GM13977 (cell line): ENCODE data around the gene RAC2.

ENCODE experiments used
- DNase-seq: peaks from one replicate; pipeline ENCODE4 v3.0.0; 2012; ENCODE audit warnings: low spot score
- CTCF ChIP-seq: IDR thresholded peaks from 2 replicates; pipeline ENCODE4 v1.5.1; 2012; ENCODE audit warnings: mild to moderate bottlenecking, control low read depth; ENCODE audit not compliant: insufficient read depth; ENCODE audit errors: extremely low read depth, missing control alignments
- in situ Hi-C: fragments of 300-500 bp; cut with MboI; formaldehyde crosslinking; loops from one replicate; pipeline ENCODE4 v1.12.0; 2022; ENCODE audit warnings: low sequenced_read_pairs, low pct_unique_long_range_greater_than_20kb, mixed read lengths, inconsistent platforms; ENCODE audit not compliant: unreplicated experiment

Gene RAC2

GRCh38 chr22:37199103-37199759 is 44.8 kb downstream of the RAC2 start:
- peak; percentile 91 for TF ChIP-seq CTCF
- in situ Hi-C loops: no loop called here
- peak; percentile 100 for DNase-seq

DNA sequence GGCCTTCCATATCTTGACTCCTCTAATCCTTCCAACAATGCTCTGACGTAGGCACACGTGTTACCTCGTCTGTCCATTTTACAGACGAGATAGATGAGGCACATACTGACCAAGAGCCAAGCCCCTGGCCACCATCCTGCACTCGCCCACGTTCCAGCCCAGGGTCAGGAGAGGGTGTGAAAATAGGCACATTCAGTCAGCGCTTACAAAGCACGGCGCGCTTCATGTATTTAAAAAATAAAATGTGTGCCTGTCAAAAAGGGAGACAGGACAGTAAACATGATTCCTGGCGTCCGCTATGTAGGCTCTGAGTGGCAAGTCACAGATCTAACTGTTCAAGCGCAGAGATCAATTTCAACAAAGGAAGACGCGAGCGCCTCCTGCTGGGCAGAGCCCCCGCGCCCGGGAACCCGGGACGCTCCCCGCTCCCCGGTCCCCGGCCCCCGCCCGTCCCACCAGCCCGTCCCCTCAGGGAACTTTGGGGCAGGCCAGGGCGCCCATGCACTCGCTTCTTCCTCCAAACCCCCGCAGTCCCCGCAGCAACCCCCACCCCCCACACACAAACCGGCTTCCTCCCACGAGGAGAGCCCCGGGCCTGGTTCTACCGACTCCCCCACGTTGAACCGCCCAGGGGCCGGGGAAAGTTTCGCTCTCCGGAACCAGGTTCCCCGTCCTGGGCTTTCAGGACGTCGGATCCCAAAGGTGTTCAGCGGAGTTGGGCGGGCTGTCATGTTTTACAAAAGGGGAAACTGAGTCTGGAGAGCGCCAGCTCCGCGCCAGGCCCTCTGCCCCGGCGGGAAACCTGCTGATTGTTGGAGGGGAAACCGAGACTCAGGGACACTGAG is 45.6 kb downstream of the RAC2 start:
- TF ChIP-seq CTCF: peak; percentile 74
- peak; percentile 91 for DNase-seq

GRCh38 chr22:37197451-37198257 is 46.4 kb downstream of the RAC2 start:
- TF ChIP-seq CTCF: no peak
- DNase-seq: no peak
- in situ Hi-C loops: no loop called here

More for the DNA sequence above, 45.6 kb downstream of the RAC2 start:
- in situ Hi-C loops: no loop called here

GRCh38 chr22:37196539-37197450 is 47.3 kb downstream of the RAC2 start:
- no peak for DNase-seq
- in situ Hi-C loops: no loop called here
- TF ChIP-seq CTCF: no peak

DNA sequence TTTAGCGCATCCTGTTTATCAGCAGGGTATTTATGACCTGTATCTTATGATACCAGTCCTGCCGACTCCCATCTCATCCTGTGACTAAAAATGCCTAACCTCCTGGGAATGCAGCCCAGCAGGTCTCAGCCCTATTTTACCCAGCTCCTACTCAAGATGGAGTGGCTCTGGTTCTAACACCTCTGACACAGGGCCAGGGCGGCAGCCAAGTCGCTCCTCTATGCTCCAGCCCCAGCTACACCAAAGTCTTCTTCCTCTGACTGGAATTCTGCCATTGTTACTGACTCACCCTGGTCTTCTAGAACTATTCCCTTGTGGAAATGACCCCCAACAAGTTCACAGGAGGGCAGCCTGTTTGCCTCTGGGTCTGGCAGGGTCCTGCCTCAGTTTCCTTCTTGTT is 48.1 kb downstream of the RAC2 start:
- in situ Hi-C loops: no loop called here
- TF ChIP-seq CTCF: no peak
- no peak for DNase-seq
